ENCODE data around the gene CERS5.

DNA sequence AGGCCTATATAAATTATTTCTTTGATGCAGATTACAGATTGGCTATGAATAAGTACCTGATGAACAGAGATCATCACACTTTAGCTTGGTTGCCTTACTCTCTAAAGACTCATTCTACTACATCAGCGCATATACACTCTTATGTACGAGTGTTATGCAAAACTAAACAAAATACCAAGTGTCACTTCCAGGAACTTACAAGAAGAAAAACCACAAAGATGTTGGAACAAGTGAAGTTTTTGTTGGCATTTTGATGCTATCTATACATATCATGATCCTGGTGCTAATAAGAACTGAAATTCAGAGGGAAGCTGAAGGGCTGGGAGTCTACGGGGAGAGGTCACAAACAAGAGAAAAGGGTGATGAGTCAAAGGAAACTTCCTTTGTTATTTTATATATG, 47.9 kb upstream of the CERS5 start:
- TF ChIP-seq, protein P1, sequence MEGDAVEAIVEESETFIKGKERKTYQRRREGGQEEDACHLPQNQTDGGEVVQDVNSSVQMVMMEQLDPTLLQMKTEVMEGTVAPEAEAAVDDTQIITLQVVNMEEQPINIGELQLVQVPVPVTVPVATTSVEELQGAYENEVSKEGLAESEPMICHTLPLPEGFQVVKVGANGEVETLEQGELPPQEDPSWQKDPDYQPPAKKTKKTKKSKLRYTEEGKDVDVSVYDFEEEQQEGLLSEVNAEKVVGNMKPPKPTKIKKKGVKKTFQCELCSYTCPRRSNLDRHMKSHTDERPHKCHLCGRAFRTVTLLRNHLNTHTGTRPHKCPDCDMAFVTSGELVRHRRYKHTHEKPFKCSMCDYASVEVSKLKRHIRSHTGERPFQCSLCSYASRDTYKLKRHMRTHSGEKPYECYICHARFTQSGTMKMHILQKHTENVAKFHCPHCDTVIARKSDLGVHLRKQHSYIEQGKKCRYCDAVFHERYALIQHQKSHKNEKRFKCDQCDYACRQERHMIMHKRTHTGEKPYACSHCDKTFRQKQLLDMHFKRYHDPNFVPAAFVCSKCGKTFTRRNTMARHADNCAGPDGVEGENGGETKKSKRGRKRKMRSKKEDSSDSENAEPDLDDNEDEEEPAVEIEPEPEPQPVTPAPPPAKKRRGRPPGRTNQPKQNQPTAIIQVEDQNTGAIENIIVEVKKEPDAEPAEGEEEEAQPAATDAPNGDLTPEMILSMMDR (optimal IDR thresholded peaks at IDR 0.05 in 1 of 3, IDR thresholded peaks at IDR 0.05 in 1 of 3, conservative IDR thresholded peaks at IDR 0.05 in 1 of 3; ENCODE audit: extremely low read depth in 1 of 3, insufficient read depth in 2 of 3, low read length in 3 of 3): no peak
- TF ChIP-seq EZH2 (IDR thresholded peaks at IDR 0.05; ENCODE audit: low read length): no peak

Measured in keratinocyte (primary cell).